RPMI8226 (cell line): ENCODE data around the gene AP1S1.
"Not testable (repeated sequence)": the region's sequence is repeated elsewhere in the genome, so short reads cannot be mapped to it uniquely, and the experiment has no call there.

Experiments used
- DNase-seq: peaks from one replicate; pipeline ENCODE4 v3.0.0-alpha.2; 2015

Gene AP1S1

GRCh38 chr7:101153969-101154692 lies at the start of gene AP1S1:
AP1S1 (plus strand) TSS chr7:101154476; CDS start chr7:101154515, 39 bp downstream.
- DNase-seq = peak; percentile 99

- DNase-seq = no peak
Observed at GRCh38 chr7:101104799-101105198, 49.5 kb upstream of the AP1S1 start.

GRCh38 chr7:101105248-101105647 lies 49.0 kb upstream of the AP1S1 start:
- DNase-seq = not testable (repeated sequence)

GRCh38 chr7:101106386-101106785 lies 47.9 kb upstream of the AP1S1 start:
- no peak for DNase-seq

GRCh38 chr7:101108330-101108857 lies 45.9 kb upstream of the AP1S1 start:
- DNase-seq = no peak

GRCh38 chr7:101108961-101109360 lies 45.3 kb upstream of the AP1S1 start:
- no peak for DNase-seq

GRCh38 chr7:101109368-101109767 lies 44.9 kb upstream of the AP1S1 start:
- no peak for DNase-seq

- no peak for DNase-seq
Observed at GRCh38 chr7:101111261-101111660, 43.0 kb upstream of the AP1S1 start.

- DNase-seq = no peak
Observed at GRCh38 chr7:101112233-101112632, 42.0 kb upstream of the AP1S1 start.

- not testable (repeated sequence) for DNase-seq
Observed at GRCh38 chr7:101113140-101113539, 41.1 kb upstream of the AP1S1 start.

GRCh38 chr7:101113836-101114235 lies 40.4 kb upstream of the AP1S1 start:
- DNase-seq = no peak

GRCh38 chr7:101114492-101114891 lies 39.8 kb upstream of the AP1S1 start:
- DNase-seq = no peak

- DNase-seq = no peak
Observed at GRCh38 chr7:101115215-101115614, 39.1 kb upstream of the AP1S1 start.

- DNase-seq = no peak
Observed at GRCh38 chr7:101116898-101117297, 37.4 kb upstream of the AP1S1 start.

GRCh38 chr7:101118856-101119255 lies 35.4 kb upstream of the AP1S1 start:
- DNase-seq = no peak

- no peak for DNase-seq
Observed at GRCh38 chr7:101119876-101120275, 34.4 kb upstream of the AP1S1 start.

- no peak for DNase-seq
Observed at GRCh38 chr7:101120315-101120714, 34.0 kb upstream of the AP1S1 start.

- DNase-seq = not testable (repeated sequence)
Observed at GRCh38 chr7:101121631-101121990, 32.7 kb upstream of the AP1S1 start.

- DNase-seq = no peak
Observed at GRCh38 chr7:101121991-101122932, 32.0 kb upstream of the AP1S1 start.

GRCh38 chr7:101122933-101123702 lies 31.2 kb upstream of the AP1S1 start:
- no peak for DNase-seq

- no peak for DNase-seq
Observed at GRCh38 chr7:101123703-101124068, 30.6 kb upstream of the AP1S1 start.

GRCh38 chr7:101124376-101125056 lies 29.8 kb upstream of the AP1S1 start:
- peak; percentile 54 for DNase-seq
